Measurements from ENCODE around the gene PTP4A2. TPM values are rescaled to one million over a fixed set of nuclear protein-coding genes. Genes with fewer than 3 reads are reported as not detected.
"Not testable (repeated sequence)": the region's sequence is repeated elsewhere in the genome, so short reads cannot be mapped to it uniquely, and the experiment has no call there.

Gene PTP4A2
- total and polyA plus RNA-seq, 4 experiments from 2014 or later, result 254 to 529 (median 339) TPM

- no peak for DNase-seq
- Histone ChIP-seq H3K4me1 (ENCODE audit: insufficient read depth, low read length) (peaks cover 95% of the 10 kb centered on the region), H3K9me3 (ENCODE audit: control insufficient read depth in 1 of 2, low read length in 2 of 2) (no peaks in the 10 kb centered on the region), H3K4me3 (ENCODE audit: low read length in 2 of 2) (no peak overlapping the region), H3K27me3 (ENCODE audit: insufficient read depth, low read length) (no peaks in the 10 kb centered on the region), H3K27ac (ENCODE audit: low read depth, low read length) (peak overlapping the region; percentile 39), H3K36me3 (ENCODE audit: insufficient read depth, low read length) (no peaks in the 10 kb centered on the region)
- peak overlapping the region; percentile 71 to 89 (median 78) for H3K4me3 Mint-ChIP-seq
- ChIA-PET CTCF (ENCODE audit: partially characterized antibody) (interaction anchor here (1.0 to 2.2 kb wide), 8 partner anchors 9 to 108 kb away, joined by 3 to 16 read pairs (median 5); partner anchors contain the start of gene PTP4A2), POLR2A (ENCODE audit: partially characterized antibody) (interaction anchor here (0.9 to 8.0 kb wide), 15 partner anchors 9 to 147 kb away, joined by 3 to 190 read pairs (median 4); partner anchors contain the start of genes KHDRBS1, PTP4A2, SPOCD1 and TMEM39B)
- peak overlapping the region; percentile 50 to 88 (median 79) for H3K27ac Mint-ChIP-seq
- H3K4me1 Mint-ChIP-seq, result peaks cover 53 to 92% (median 73%) of the 10 kb centered on the region in 4 donors
- intact Hi-C loops (cut with micrococcal nuclease), result loop anchor here (1.0 to 5.0 kb wide), 3 partner anchors 8 to 36 kb away; no protein-coding TSS in a partner anchor
- H3K9me3 Mint-ChIP-seq, result no peaks in the 10 kb centered on the region
- H3K27me3 Mint-ChIP-seq, result no peaks in the 10 kb centered on the region
- peaks cover 0 to 16% of the 10 kb centered on the region in 2 donors for H3K36me3 Mint-ChIP-seq
Observed at GRCh38 chr1:31926252-31926651, 11.9 kb downstream of the PTP4A2 start.

- H3K4me1 ChIP-seq (ENCODE audit: insufficient read depth, low read length), result peaks cover 95% of the 10 kb centered on the region
- H3K36me3 ChIP-seq (ENCODE audit: insufficient read depth, low read length); H3K9me3 ChIP-seq (ENCODE audit: control insufficient read depth in 1 of 2, low read length in 2 of 2); DNase-seq; H3K27me3 ChIP-seq (ENCODE audit: insufficient read depth, low read length); H3K9me3 Mint-ChIP-seq; H3K4me3 ChIP-seq (ENCODE audit: low read length in 2 of 2); H3K27me3 Mint-ChIP-seq: not testable (repeated sequence)
- Mint-ChIP-seq H3K27ac (peak overlapping the region; percentile 50 to 98 (median 79)), H3K4me1 (peaks cover 52 to 92% (median 74%) of the 10 kb centered on the region in 4 donors), H3K36me3 (peaks cover under 1 to 21% of the 10 kb centered on the region in 2 donors), H3K4me3 (peak overlapping the region; percentile 78 to 89 (median 82))
- POLR2A ChIA-PET (ENCODE audit: partially characterized antibody), result interaction anchor here (0.9 to 8.0 kb wide), 10 partner anchors 8 to 147 kb away, joined by 3 to 190 read pairs (median 5); partner anchors contain the start of genes KHDRBS1, PTP4A2 and TMEM39B
- peak overlapping the region; percentile 44 for H3K27ac ChIP-seq (ENCODE audit: low read depth, low read length)
- CTCF ChIA-PET (ENCODE audit: partially characterized antibody), result interaction anchor here (1.0 to 2.2 kb wide), 8 partner anchors 9 to 108 kb away, joined by 3 to 16 read pairs (median 5); partner anchors contain the start of gene PTP4A2
- intact Hi-C loops (cut with micrococcal nuclease), result loop anchor here (1.0 to 5.0 kb wide), 3 partner anchors 8 to 36 kb away; no protein-coding TSS in a partner anchor
Observed at GRCh38 chr1:31925824-31926223, 12.3 kb downstream of the PTP4A2 start.

GRCh38 chr1:31924839-31925238, 13.3 kb downstream of the PTP4A2 start:
- Mint-ChIP-seq H3K4me1 (peaks cover 49 to 86% (median 70%) of the 10 kb centered on the region in 4 donors), H3K36me3 (peaks cover 4 to 22% of the 10 kb centered on the region in 2 donors), H3K4me3 (peak overlapping the region; percentile 78 to 89 (median 82)), H3K27me3 (no peaks in the 10 kb centered on the region), H3K27ac (peak overlapping the region; percentile 50 to 98 (median 84)), H3K9me3 (no peaks in the 10 kb centered on the region)
- ChIA-PET CTCF (ENCODE audit: partially characterized antibody) (interaction anchor here (1.7 to 2.2 kb wide), 3 partner anchors 9 to 31 kb away, joined by 8 to 16 read pairs (median 8); partner anchors contain the start of gene PTP4A2), POLR2A (ENCODE audit: partially characterized antibody) (interaction anchor here (1.2 to 8.0 kb wide), 3 partner anchors 14 to 98 kb away, joined by 4 to 190 read pairs (median 9); partner anchors contain the start of genes KHDRBS1 and PTP4A2)
- intact Hi-C loops (cut with micrococcal nuclease), result loop anchor here (5.0 kb wide), 1 partner anchor 37 kb away; no protein-coding TSS in a partner anchor
- Histone ChIP-seq H3K36me3 (ENCODE audit: insufficient read depth, low read length) (no peaks in the 10 kb centered on the region), H3K27me3 (ENCODE audit: insufficient read depth, low read length) (no peaks in the 10 kb centered on the region), H3K27ac (ENCODE audit: low read depth, low read length) (peak overlapping the region; percentile 44), H3K9me3 (ENCODE audit: control insufficient read depth in 1 of 2, low read length in 2 of 2) (no peaks in the 10 kb centered on the region), H3K4me1 (ENCODE audit: insufficient read depth, low read length) (peaks cover 86% of the 10 kb centered on the region), H3K4me3 (ENCODE audit: low read length in 2 of 2) (peak overlapping the region in 1 of 2 donors; percentile 6)
- DNase-seq, result no peak

- H3K27me3 ChIP-seq (ENCODE audit: insufficient read depth, low read length), result no peaks in the 10 kb centered on the region
- peaks cover 85% of the 10 kb centered on the region for H3K4me1 ChIP-seq (ENCODE audit: insufficient read depth, low read length)
- no peaks in the 10 kb centered on the region for H3K9me3 Mint-ChIP-seq
- H3K27ac ChIP-seq (ENCODE audit: low read depth, low read length), result peak overlapping the region; percentile 22
- ChIA-PET POLR2A (ENCODE audit: partially characterized antibody) (interaction anchor here (0.9 to 8.0 kb wide), 5 partner anchors 15 to 97 kb away, joined by 3 to 190 read pairs (median 4); partner anchors contain the start of genes KHDRBS1 and PTP4A2), CTCF (ENCODE audit: partially characterized antibody) (interaction anchor here (0.5 to 2.2 kb wide), 6 partner anchors 9 to 1030 kb away, joined by 3 to 8 read pairs (median 3); no protein-coding TSS in a partner anchor)
- DNase-seq, result no peak
- H3K4me3 Mint-ChIP-seq, result peak overlapping the region; percentile 59 to 89 (median 80)
- H3K9me3 ChIP-seq (ENCODE audit: control insufficient read depth in 1 of 2, low read length in 2 of 2), result no peaks in the 10 kb centered on the region
- intact Hi-C loops (cut with micrococcal nuclease), result loop anchor here (2.0 kb wide), 1 partner anchor 13 kb away; no protein-coding TSS in a partner anchor
- no peaks in the 10 kb centered on the region for H3K36me3 ChIP-seq (ENCODE audit: insufficient read depth, low read length)
- H3K4me1 Mint-ChIP-seq, result peaks cover 53 to 88% (median 71%) of the 10 kb centered on the region in 4 donors
- no peak overlapping the region for H3K4me3 ChIP-seq (ENCODE audit: low read length in 2 of 2)
- H3K27me3 Mint-ChIP-seq, result no peaks in the 10 kb centered on the region
- peak overlapping the region; percentile 50 to 92 (median 81) for H3K27ac Mint-ChIP-seq
- peaks cover 11 to 29% of the 10 kb centered on the region in 2 donors for H3K36me3 Mint-ChIP-seq
Observed at GRCh38 chr1:31923901-31924535, 14.2 kb downstream of the PTP4A2 start.

- ChIA-PET POLR2A (ENCODE audit: partially characterized antibody) (interaction anchor here (0.5 to 8.0 kb wide), 5 partner anchors 10 to 187 kb away, joined by 3 to 190 read pairs (median 6); partner anchors contain the start of genes KPNA6 and PTP4A2), CTCF (ENCODE audit: partially characterized antibody) (no interaction called here)
- H3K27ac Mint-ChIP-seq, result peak overlapping the region; percentile 11 to 97 (median 75)
- no peak overlapping the region for H3K27ac ChIP-seq (ENCODE audit: low read depth, low read length)
- no peaks in the 10 kb centered on the region for H3K9me3 ChIP-seq (ENCODE audit: control insufficient read depth in 1 of 2, low read length in 2 of 2)
- peaks cover 19 to 51% of the 10 kb centered on the region in 2 donors for H3K36me3 Mint-ChIP-seq
- peaks cover 46 to 74% (median 61%) of the 10 kb centered on the region in 4 donors for H3K4me1 Mint-ChIP-seq
- H3K4me3 Mint-ChIP-seq, result peak overlapping the region; percentile 18 to 79 (median 39)
- no peaks in the 10 kb centered on the region for H3K27me3 Mint-ChIP-seq
- no peak for DNase-seq
- intact Hi-C loops (cut with micrococcal nuclease), result no loop called here
- peaks cover 14% of the 10 kb centered on the region for H3K36me3 ChIP-seq (ENCODE audit: insufficient read depth, low read length)
- no peaks in the 10 kb centered on the region for H3K27me3 ChIP-seq (ENCODE audit: insufficient read depth, low read length)
- no peaks in the 10 kb centered on the region for H3K9me3 Mint-ChIP-seq
- H3K4me3 ChIP-seq (ENCODE audit: low read length in 2 of 2), result no peak overlapping the region
- H3K4me1 ChIP-seq (ENCODE audit: insufficient read depth, low read length), result peaks cover 76% of the 10 kb centered on the region
Observed at GRCh38 chr1:31920956-31921355, 17.2 kb downstream of the PTP4A2 start.

- CTCF ChIA-PET (ENCODE audit: partially characterized antibody), result no interaction called here
- H3K4me3 Mint-ChIP-seq, result peak overlapping the region in 4 of 8 donors; percentile 21 to 50 (median 40)
Observed at GRCh38 chr1:31919591-31919990, 18.6 kb downstream of the PTP4A2 start.

More at GRCh38 chr1:31919591-31919990, 18.6 kb downstream of the PTP4A2 start:
- Mint-ChIP-seq H3K27me3 (no peaks in the 10 kb centered on the region), H3K4me1 (peaks cover 42 to 72% (median 54%) of the 10 kb centered on the region in 4 donors), H3K27ac (peak overlapping the region in 5 of 7 donors; percentile 3 to 93 (median 47)), H3K9me3 (no peaks in the 10 kb centered on the region), H3K36me3 (peaks cover 23 to 61% of the 10 kb centered on the region in 2 donors)
- H3K36me3 ChIP-seq (ENCODE audit: insufficient read depth, low read length), result peaks cover 26% of the 10 kb centered on the region
- no peak overlapping the region for H3K27ac ChIP-seq (ENCODE audit: low read depth, low read length)
- intact Hi-C loops (cut with micrococcal nuclease), result no loop called here
- DNase-seq, result no peak
- H3K9me3 ChIP-seq (ENCODE audit: control insufficient read depth in 1 of 2, low read length in 2 of 2), result no peaks in the 10 kb centered on the region
- POLR2A ChIA-PET (ENCODE audit: partially characterized antibody), result interaction anchor here (1.6 kb wide), 1 partner anchor 24 kb away, joined by 4 read pairs; no protein-coding TSS in a partner anchor
- no peaks in the 10 kb centered on the region for H3K27me3 ChIP-seq (ENCODE audit: insufficient read depth, low read length)
- peaks cover 75% of the 10 kb centered on the region for H3K4me1 ChIP-seq (ENCODE audit: insufficient read depth, low read length)
- no peak overlapping the region for H3K4me3 ChIP-seq (ENCODE audit: low read length in 2 of 2)
